Peyer's patch (tissue), 4 donors: ENCODE data around the gene ZDHHC22. TPM values are rescaled to one million over a fixed set of nuclear protein-coding genes. Genes with fewer than 3 reads are reported as not detected.

ENCODE experiments used
- DNase-seq, 3 donors: peaks; one replicate each; pipeline ENCODE4 v3.0.0-alpha.2; 2017 to 2019
- H3K27ac ChIP-seq, 4 donors: fragments of 200-600 bp; sonication (generic); one replicate each; pipeline ENCODE4 v1.5.1; 2016 to 2019
- H3K27me3 ChIP-seq, 2 donors: fragments of 200-600 bp; sonication (generic); one replicate each; pipeline ENCODE4 v1.5.1; 2019
- H3K36me3 ChIP-seq, 3 donors: fragments of 200-600 bp; sonication (generic); one replicate each; pipeline ENCODE4 v1.5.1; 2016 to 2019
- H3K4me1 ChIP-seq, 4 donors: fragments of 200-600 bp; sonication (generic); one replicate each; pipeline ENCODE4 v1.5.1; 2016 to 2019
- H3K4me3 ChIP-seq, 4 donors: fragments of 200-600 bp; sonication (generic); 1 replicate in 3 of 4; 2 replicates in 1 of 4; pipeline ENCODE4 v1.5.1; 2016 to 2019; ENCODE audit warnings: mild to moderate bottlenecking in 1 of 4
- H3K9me3 ChIP-seq, 4 donors: fragments of 200-600 bp; sonication (generic); one replicate each; pipeline ENCODE4 v1.5.1; 2016 to 2019; ENCODE audit warnings: mild to moderate bottlenecking in 1 of 4
- POLR2A ChIP-seq, 2 donors: fragments of 450-650 bp; IDR thresholded peaks; one replicate each; pipeline ENCODE4 v1.5.1; 2017; ENCODE audit warnings: antibody characterized with exemption in 2 of 2, mild to moderate bottlenecking in 2 of 2, moderate library complexity in 2 of 2
- total RNA-seq, 4 donors: library from RNA; depleted of rRNA; stranded (reverse); fragments of >200 nt; gene quantifications; one replicate each; pipeline ENCODE4 v1.1.0, GENCODE V29; 2016
- TF ChIP-seq, protein P1 (sequence below), 6 experiments: fragments of 450-650 bp in 4 of 6; fragments of 200-600 bp in 2 of 6; sonication (generic) in 1 of 6; IDR thresholded peaks; one replicate each; pipeline ENCODE4 v1.5.1; 2017 to 2019; ENCODE audit warnings: antibody characterized with exemption in 6 of 6, mild to moderate bottlenecking in 3 of 6, moderate library complexity in 1 of 6

ZDHHC22 gene
- total RNA-seq, 4 donors from 2014 or later, result 0.57 TPM; not detected in 3

DNA sequence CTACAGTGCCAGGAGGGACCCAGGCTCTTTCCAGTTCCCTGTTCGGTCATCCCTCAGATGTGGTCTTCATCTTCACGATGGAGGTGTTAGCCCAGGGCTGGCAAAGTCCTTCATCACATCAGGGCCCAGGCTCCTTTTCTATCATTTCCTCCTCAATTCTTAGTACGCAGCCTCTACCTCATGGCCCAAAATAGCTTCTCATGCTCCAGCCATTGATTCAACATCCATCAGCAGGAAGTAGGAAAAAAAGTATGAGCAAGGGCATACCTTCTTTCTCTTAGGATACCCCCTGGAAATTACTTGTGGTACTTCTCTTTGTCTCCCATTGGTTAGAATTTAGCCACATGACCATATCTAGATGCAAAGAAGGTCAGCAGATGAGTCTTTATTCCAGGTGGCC lies 12.2 kb upstream of the ZDHHC22 start:
- TF ChIP-seq, protein P1, sequence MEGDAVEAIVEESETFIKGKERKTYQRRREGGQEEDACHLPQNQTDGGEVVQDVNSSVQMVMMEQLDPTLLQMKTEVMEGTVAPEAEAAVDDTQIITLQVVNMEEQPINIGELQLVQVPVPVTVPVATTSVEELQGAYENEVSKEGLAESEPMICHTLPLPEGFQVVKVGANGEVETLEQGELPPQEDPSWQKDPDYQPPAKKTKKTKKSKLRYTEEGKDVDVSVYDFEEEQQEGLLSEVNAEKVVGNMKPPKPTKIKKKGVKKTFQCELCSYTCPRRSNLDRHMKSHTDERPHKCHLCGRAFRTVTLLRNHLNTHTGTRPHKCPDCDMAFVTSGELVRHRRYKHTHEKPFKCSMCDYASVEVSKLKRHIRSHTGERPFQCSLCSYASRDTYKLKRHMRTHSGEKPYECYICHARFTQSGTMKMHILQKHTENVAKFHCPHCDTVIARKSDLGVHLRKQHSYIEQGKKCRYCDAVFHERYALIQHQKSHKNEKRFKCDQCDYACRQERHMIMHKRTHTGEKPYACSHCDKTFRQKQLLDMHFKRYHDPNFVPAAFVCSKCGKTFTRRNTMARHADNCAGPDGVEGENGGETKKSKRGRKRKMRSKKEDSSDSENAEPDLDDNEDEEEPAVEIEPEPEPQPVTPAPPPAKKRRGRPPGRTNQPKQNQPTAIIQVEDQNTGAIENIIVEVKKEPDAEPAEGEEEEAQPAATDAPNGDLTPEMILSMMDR (IDR thresholded peaks at IDR 0.05), result no peak
- no peak for TF ChIP-seq POLR2A (IDR thresholded peaks at IDR 0.05)
- Histone ChIP-seq H3K27me3 (no peaks in the 10 kb centered on the region), H3K4me1 (no peaks in the 10 kb centered on the region), H3K27ac (no peak overlapping the region), H3K36me3 (no peaks in the 10 kb centered on the region), H3K9me3 (no peaks in the 10 kb centered on the region), H3K4me3 (no peak overlapping the region)
- no peak for DNase-seq

DNA sequence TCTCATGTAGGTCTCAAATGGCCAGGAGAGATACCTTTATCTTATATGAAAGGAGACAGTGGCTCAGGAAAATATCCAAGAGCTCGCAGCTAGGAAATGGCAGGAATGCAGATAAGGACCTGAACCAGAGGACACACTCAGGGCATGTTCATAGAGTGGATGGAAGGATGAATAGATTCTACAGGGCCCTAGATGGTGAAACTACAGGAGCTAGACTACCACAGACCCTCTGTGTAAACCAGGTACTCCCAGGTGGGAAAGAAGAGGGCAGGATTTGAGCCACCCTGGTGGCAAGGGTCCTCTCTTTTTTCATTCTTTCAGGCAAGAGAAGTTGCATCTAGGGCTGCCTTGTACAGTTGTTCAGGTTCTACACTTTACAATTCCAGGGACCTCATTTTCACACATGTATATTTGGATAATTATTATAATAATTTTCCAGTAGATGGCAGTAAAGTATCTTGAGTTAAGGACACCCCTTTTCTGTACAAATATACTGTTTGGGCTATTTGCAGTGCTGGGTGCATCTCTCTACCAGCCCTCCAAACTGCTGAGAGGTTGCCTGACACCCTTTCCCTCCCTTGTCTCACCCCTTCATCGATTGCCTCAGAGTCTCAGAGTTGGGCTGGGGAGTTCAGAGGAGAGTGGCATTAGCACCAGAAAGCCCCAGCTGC lies 10.5 kb upstream of the ZDHHC22 start:
- Histone ChIP-seq H3K27me3 (no peaks in the 10 kb centered on the region), H3K4me3 (no peak overlapping the region), H3K9me3 (no peaks in the 10 kb centered on the region), H3K27ac (no peak overlapping the region), H3K36me3 (no peaks in the 10 kb centered on the region), H3K4me1 (no peaks in the 10 kb centered on the region)
- DNase-seq, result peak in 1 of 3 donors; percentile 10
- TF ChIP-seq POLR2A (IDR thresholded peaks at IDR 0.05), result no peak
- TF ChIP-seq, protein P1 (IDR thresholded peaks at IDR 0.05), result peak in 4 of 6 experiments; percentile 19 to 50 (median 40)

DNA sequence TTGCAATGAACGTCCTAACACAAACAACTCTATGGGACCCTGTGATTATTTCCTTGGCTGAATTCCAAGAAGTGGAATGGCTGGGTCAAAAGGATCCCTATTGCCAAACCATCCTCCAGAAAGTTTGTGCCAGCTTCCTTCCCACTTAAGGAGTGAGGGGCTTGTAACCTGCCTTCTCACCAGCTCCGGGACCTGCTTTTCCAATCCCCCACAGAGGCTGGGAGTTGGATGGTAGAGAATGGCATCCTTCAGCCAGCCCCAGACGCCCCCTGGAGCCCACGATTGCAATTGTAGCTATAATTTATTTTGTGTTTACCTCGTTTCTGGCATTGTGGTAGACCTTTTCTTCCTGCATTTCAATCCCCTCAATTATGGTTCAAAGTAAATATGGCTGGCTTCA lies 9.7 kb upstream of the ZDHHC22 start:
- TF ChIP-seq, protein P1 (IDR thresholded peaks at IDR 0.05), result peak in 2 of 6 experiments; percentile 11 to 29
- TF ChIP-seq POLR2A (IDR thresholded peaks at IDR 0.05), result no peak
- DNase-seq, result peak in 1 of 3 donors; percentile 37
- no peaks in the 10 kb centered on the region for H3K36me3 ChIP-seq
- H3K4me3 ChIP-seq, result no peak overlapping the region
- H3K27me3 ChIP-seq, result no peaks in the 10 kb centered on the region
- no peaks in the 10 kb centered on the region for H3K9me3 ChIP-seq
- H3K4me1 ChIP-seq, result no peaks in the 10 kb centered on the region
- no peak overlapping the region for H3K27ac ChIP-seq

DNA sequence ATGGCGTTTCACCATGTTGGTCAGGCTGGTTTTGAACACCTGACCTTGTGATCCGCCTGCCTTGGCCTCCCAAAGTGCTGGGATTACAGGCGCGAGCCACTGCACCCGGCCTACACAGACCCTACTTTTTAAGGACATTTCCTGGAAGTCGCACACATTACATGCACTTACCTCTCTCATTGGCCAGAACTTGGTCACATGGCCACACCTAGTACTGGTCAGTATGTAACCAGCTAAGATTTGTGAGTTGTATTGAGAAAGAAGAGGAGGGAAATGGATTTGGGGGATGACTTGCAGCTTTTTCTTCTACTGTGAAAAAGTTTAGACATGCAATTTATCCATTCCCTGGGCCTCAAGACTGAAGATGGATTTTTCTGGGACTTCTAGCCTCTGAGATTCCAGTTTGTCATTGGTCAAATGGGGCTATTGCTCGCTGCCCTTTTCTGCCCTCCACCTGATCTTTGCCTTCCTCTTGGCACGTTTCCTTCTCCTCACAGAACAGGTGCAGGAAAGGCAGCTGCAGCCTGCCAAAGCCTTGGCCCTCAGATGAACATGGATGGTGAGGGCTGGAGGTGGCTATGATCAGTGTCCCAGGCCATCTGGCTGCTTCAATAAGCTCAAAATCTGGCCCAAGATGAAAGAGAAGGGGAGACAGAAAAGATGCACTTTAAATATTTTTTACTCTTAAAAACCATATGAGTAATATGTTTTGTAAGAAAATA lies 7.1 kb upstream of the ZDHHC22 start:
- DNase-seq, result peak in 1 of 3 donors; percentile 17
- H3K36me3 ChIP-seq, result no peaks in the 10 kb centered on the region
- H3K4me1 ChIP-seq, result no peaks in the 10 kb centered on the region
- no peak overlapping the region for H3K27ac ChIP-seq
- H3K9me3 ChIP-seq, result no peaks in the 10 kb centered on the region
- no peak overlapping the region for H3K4me3 ChIP-seq
- no peaks in the 10 kb centered on the region for H3K27me3 ChIP-seq
- TF ChIP-seq POLR2A (IDR thresholded peaks at IDR 0.05), result no peak
- TF ChIP-seq, protein P1 (IDR thresholded peaks at IDR 0.05), result no peak

DNA sequence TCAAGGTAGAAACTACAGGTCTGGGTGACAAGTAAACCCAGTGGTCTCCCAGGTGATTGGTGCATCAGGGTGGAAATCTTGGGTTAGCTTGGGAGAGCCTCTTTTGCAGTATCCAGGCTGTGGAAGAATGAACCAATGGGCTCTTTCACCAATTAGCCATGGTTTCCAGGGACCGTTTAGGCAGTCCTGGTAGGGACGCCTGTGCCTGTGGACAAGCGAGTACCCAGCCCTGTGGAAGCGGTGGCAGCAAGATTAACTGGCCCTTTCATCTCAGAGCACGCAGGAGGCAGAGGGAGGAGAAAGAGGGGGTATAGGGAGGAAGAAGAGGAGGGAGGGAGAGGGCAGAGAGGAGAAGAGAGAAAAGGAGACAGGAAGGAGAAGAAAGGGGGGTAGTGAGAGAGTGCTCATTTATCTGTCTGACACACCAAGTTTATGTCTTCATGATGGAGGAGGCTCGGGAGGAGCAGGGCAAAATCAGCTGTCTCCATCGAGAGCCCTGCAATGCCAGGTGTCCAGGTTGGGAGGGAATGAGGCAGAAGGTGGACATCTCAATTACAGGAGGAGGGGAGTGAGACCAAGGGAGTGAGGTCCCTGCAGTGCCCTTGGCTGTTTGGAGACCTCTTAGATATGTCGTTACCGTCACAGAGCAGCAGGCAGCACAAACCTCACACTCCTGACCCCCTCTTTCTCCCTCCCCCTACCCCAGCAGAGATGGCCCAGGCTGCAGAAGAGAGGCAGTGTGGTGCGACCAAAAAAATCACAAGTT lies 4.6 kb upstream of the ZDHHC22 start:
- Histone ChIP-seq H3K36me3 (no peaks in the 10 kb centered on the region), H3K4me1 (peaks cover 0 to 7% (median 5%) of the 10 kb centered on the region in 4 donors), H3K9me3 (no peaks in the 10 kb centered on the region), H3K27ac (no peak overlapping the region), H3K27me3 (peaks cover 0 to 8% of the 10 kb centered on the region in 2 donors), H3K4me3 (no peak overlapping the region)
- no peak for TF ChIP-seq POLR2A (IDR thresholded peaks at IDR 0.05)
- TF ChIP-seq, protein P1 (IDR thresholded peaks at IDR 0.05), result no peak
- peak in 1 of 3 donors; percentile 13 for DNase-seq
